Kidney (tissue), 14 donors: Measurements from ENCODE around the gene RNASEH2B. TPM values are rescaled to one million over a fixed set of nuclear protein-coding genes. Genes with fewer than 3 reads are reported as not detected.

Source experiments
- DNase-seq, 5 donors: peaks; one replicate each; pipeline ENCODE4 v3.0.0-alpha.2; 2013 to 2020
- FAIRE-seq: peaks from 2 replicates; lab custom pipeline; 2012; peaks lifted over from hg19 to GRCh38; lab: Jason Lieb, UNC
- H3K27ac ChIP-seq, 2 donors: one replicate each; pipeline ENCODE4 v1.7.0; 2013; ENCODE audit warnings: low read depth in 2 of 2, low read length in 2 of 2, inconsistent platforms in 1 of 2
- H3K27me3 ChIP-seq: one replicate; pipeline ENCODE4 v1.7.1; 2013; ENCODE audit warnings: low read length, inconsistent platforms; ENCODE audit not compliant: control insufficient read depth, insufficient read depth
- H3K36me3 ChIP-seq, 3 donors: one replicate each; pipeline versions ENCODE4 v1.7.0 to v1.7.1; 2013; ENCODE audit warnings: low read length in 3 of 3, control low read depth in 1 of 3, inconsistent platforms in 1 of 3; ENCODE audit not compliant: insufficient read depth in 3 of 3, control insufficient read depth in 2 of 3
- H3K4me1 ChIP-seq, 3 donors: one replicate each; pipeline versions ENCODE4 v1.7.0 to v1.7.1; 2013; ENCODE audit warnings: low read length in 3 of 3, inconsistent platforms in 1 of 3, low read depth in 1 of 3; ENCODE audit not compliant: control insufficient read depth in 2 of 3, insufficient read depth in 2 of 3
- H3K4me3 ChIP-seq, 3 donors: one replicate each; pipeline versions ENCODE4 v1.7.0 to v1.8.1; 2013; ENCODE audit warnings: low read length in 3 of 3, control low read depth in 1 of 3, inconsistent platforms in 1 of 3
- H3K9ac ChIP-seq, 3 donors: one replicate each; pipeline versions ENCODE4 v1.7.0 to v1.7.1; 2013; ENCODE audit warnings: low read length in 3 of 3, control low read depth in 1 of 3, inconsistent platforms in 1 of 3
- H3K9me3 ChIP-seq, 3 donors: one replicate each; pipeline versions ENCODE4 v1.7.0 to v1.7.1; 2013; ENCODE audit warnings: low read length in 3 of 3, control low read depth in 1 of 3, inconsistent platforms in 1 of 3; ENCODE audit not compliant: control insufficient read depth in 2 of 3, insufficient read depth in 1 of 3
- intact Hi-C: fragments of 100-400 bp; cut with DNase I; formaldehyde crosslinking; loops from one replicate; pipeline ENCODE4 v1.11.1; 2022
- polyA plus RNA-seq: library from polyadenylated mRNA; stranded (reverse); fragments of 350-450 nt; fragmentation: Illumina TruSeq; extraction: RNeasy Lipid Tissue Mini Kit (QIAGEN cat#74804); gene quantifications from one replicate; pipeline ENCODE4 v1.2.3, GENCODE V29; 2014; ENCODE audit warnings: low read depth, low replicate concordance; ENCODE audit not compliant: insufficient read depth
- total RNA-seq: library from RNA; stranded (reverse); fragmentation: NEBNext Ultra II Directional; extraction: Animal tissue kit (Norgen Biotek cat#: 25700); gene quantifications from one replicate; pipeline ENCODE4 v1.2.1, GENCODE V29; 2021
- TF ChIP-seq, protein P1 (sequence below): IDR thresholded peaks from 3 replicates; pipeline ENCODE4 v1.5.1; 2012; ENCODE audit warnings: mild to moderate bottlenecking, moderate library complexity, borderline replicate concordance; ENCODE audit not compliant: insufficient read depth; ENCODE audit errors: extremely low read depth
- donor health status: control.
- donor health status: control.
- donor health status: control.
- donor health status: control.
- donor health status: control.
- donor health status: DM: yes; HTN: yes; CAD: no.
- donor health status: Normal renal cell carcinoma (clear cell type).

Gene RNASEH2B
- total and polyA plus RNA-seq, 2 donors from 2014 or later: 32.5 to 37.7 TPM

GRCh38 chr13:50941146-50941545, 31.6 kb downstream of the RNASEH2B start:
- no peaks in the 10 kb centered on the region for H3K4me1 ChIP-seq
- intact Hi-C loops: no loop called here
- TF ChIP-seq, protein P1, sequence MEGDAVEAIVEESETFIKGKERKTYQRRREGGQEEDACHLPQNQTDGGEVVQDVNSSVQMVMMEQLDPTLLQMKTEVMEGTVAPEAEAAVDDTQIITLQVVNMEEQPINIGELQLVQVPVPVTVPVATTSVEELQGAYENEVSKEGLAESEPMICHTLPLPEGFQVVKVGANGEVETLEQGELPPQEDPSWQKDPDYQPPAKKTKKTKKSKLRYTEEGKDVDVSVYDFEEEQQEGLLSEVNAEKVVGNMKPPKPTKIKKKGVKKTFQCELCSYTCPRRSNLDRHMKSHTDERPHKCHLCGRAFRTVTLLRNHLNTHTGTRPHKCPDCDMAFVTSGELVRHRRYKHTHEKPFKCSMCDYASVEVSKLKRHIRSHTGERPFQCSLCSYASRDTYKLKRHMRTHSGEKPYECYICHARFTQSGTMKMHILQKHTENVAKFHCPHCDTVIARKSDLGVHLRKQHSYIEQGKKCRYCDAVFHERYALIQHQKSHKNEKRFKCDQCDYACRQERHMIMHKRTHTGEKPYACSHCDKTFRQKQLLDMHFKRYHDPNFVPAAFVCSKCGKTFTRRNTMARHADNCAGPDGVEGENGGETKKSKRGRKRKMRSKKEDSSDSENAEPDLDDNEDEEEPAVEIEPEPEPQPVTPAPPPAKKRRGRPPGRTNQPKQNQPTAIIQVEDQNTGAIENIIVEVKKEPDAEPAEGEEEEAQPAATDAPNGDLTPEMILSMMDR: no peak
- H3K36me3 ChIP-seq: peaks cover 0 to 4% (median 0%) of the 10 kb centered on the region in 3 donors
- H3K9me3 ChIP-seq: no peaks in the 10 kb centered on the region
- no peak overlapping the region for H3K9ac ChIP-seq
- H3K27ac ChIP-seq: no peak overlapping the region
- no peaks in the 10 kb centered on the region for H3K27me3 ChIP-seq
- DNase-seq: no peak
- no peak overlapping the region for H3K4me3 ChIP-seq
- FAIRE-seq: no peak

- no peak overlapping the region for H3K4me3 ChIP-seq
- TF ChIP-seq, protein P1: no peak
- no peak overlapping the region for H3K9ac ChIP-seq
- FAIRE-seq: no peak
- H3K4me1 ChIP-seq: no peaks in the 10 kb centered on the region
- no peak overlapping the region for H3K27ac ChIP-seq
- H3K36me3 ChIP-seq: peaks cover 0 to 2% (median 0%) of the 10 kb centered on the region in 3 donors
- H3K27me3 ChIP-seq: no peaks in the 10 kb centered on the region
- DNase-seq: no peak
- H3K9me3 ChIP-seq: no peaks in the 10 kb centered on the region
- intact Hi-C loops: no loop called here
Measured at GRCh38 chr13:50942630-50943311, 33.2 kb downstream of the RNASEH2B start.

GRCh38 chr13:50945669-50946068, 36.1 kb downstream of the RNASEH2B start:
- TF ChIP-seq, protein P1: no peak
- FAIRE-seq: no peak
- no peaks in the 10 kb centered on the region for H3K27me3 ChIP-seq
- H3K9ac ChIP-seq: no peak overlapping the region
- no peak overlapping the region for H3K4me3 ChIP-seq
- H3K9me3 ChIP-seq: no peaks in the 10 kb centered on the region
- no peak overlapping the region for H3K27ac ChIP-seq
- peaks cover 0 to 5% (median 0%) of the 10 kb centered on the region in 3 donors for H3K36me3 ChIP-seq
- peaks cover 0 to 3% (median 0%) of the 10 kb centered on the region in 3 donors for H3K4me1 ChIP-seq
- intact Hi-C loops: no loop called here
- DNase-seq: no peak
